Inferior parietal cortex (tissue), 1 donor: ENCODE results near the gene CCDC146.
"Not testable (repeated sequence)": the region's sequence is repeated elsewhere in the genome, so short reads cannot be mapped to it uniquely, and the experiment has no call there.

Experiments used
- DNase-seq: peaks from one replicate; pipeline ENCODE4 v3.0.0-alpha.2; 2016; ENCODE audit errors: extremely low spot score

Gene CCDC146

DNA sequence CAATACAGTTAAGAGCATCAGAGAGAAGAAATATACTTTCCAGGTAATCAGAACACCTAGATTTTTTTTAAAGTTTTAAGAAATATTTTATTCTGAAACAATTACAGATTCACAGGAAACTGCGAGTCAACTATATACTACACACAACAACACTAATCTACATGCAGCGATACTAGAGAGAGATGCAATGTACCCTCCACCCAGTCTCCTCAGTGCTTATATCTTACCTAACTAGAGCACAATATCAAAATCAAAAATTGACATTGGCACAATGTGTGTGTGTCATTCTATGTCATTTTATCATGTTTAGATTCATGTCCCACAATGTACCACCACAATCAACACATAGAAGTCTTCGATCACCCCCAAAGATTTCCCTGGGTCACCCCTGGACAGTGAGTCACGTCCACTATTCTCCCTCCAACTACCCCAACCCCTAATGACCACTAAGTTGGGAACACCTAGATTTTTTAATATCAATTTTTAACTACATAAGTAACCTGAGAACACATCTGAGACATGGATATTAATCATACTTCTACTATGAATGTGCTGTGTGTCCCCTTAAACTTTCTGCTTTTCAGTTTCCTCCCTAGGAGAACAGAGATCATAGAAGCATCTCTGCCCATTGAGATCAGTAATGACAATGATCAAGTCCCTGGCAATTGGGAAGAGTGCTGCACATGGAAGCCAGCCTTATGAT is 207.2 kb downstream of the CCDC146 start:
- no peak for DNase-seq

DNA sequence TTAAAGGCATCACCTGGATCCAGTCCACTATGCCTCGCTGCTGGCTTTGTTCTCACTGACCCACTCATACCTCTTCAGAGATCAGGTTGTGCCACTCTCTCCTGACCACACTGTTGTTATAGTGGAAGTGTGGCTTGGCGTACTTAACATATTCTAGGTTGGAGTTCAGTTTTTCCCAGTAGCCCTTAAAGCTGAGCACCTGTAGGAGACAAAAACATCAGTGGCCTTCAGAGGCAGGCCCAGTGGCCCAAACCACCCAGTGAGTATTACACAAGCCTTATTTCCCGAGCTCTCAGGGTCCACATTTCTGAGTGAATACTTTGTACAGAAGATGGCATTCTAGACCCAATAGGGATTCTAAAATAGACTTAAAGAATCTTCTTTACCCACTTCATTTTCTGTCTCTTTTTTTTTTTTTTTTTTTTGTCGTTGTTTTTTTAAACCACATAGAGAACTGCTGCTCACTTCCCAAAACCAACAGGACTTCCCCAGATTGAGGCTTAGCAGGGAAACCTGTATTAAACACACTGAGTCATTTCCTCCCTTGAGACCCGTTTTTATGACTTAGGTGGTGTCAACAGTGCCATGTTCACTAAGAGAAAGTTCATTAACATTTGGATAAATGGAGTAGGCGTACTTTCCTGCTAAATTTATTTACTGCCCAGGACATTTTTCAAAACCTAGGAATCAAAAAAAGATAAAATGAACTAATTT is 207.9 kb downstream of the CCDC146 start:
- no peak for DNase-seq

DNA sequence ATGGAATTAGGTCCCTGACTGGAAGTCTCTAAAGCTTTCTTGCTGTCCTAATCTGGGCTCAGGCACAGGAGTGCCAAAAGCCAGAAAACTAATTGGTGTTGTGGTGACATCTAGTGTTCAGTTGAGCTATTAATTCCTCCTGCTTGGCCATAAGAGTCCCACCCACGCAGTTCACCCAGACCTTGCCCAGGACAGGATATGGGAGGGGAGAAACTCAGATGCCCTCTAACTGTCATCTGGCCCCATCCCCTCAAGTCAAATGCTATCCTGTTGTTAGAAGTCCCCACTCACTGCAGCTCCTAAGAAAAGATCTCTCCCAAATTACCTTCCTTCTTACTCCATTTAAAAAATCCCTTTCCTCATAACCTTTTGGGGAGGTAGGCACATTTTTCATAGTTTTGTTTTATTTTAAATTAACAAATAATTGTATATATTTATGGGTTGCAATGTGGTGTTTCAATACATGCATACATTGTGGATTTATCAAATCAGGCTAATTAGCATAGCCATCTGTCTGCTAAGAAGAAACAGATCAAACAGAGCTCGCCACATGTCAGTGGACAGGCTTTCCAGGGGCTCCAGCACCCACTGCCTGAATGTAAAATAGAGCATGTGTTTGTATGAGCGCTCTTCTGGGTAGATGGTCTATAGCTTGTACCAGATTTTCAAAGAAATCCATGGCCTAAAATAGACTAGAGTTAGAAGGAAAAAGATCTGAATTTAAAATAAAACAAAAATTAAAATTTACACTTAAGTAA is 209.7 kb downstream of the CCDC146 start:
- peak; percentile 91 for DNase-seq

DNA sequence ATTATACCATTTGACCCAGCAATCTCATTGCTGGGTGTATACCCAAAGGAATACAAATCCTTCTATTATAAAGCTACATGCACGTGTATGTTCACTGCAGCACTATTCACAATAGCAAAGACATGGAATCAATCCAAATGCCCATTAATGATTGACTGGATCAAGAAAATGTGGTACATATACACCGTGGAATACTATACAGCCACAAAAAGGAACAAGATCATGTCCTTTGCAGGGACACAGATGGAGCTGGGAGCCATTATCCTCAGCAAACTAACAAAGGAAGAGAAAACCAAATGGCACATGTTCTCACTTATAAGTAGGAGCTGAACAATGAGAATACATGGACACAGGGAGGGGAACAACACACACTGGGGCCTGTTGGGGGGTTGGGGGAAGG is 211.6 kb downstream of the CCDC146 start:
- not testable (repeated sequence) for DNase-seq

DNA sequence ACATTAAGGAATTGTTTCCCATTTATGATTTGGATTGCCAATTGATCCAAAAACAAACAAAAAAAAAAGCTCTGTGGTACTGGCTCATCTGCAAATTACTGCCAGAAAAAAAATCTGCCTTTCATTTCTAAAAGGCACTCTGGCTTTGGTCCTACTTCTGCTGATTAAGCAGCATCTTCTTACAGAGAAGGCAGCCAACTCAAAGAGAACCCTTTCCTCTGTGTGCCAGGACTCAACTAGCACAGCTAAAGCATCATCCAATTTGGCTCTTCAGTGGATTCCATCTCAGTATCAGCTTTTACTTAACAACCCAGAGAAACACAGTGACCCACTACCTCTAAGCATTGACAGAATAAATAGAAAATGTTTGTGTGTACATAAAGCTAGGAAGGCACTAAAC is 213.2 kb downstream of the CCDC146 start:
- no peak for DNase-seq

DNA sequence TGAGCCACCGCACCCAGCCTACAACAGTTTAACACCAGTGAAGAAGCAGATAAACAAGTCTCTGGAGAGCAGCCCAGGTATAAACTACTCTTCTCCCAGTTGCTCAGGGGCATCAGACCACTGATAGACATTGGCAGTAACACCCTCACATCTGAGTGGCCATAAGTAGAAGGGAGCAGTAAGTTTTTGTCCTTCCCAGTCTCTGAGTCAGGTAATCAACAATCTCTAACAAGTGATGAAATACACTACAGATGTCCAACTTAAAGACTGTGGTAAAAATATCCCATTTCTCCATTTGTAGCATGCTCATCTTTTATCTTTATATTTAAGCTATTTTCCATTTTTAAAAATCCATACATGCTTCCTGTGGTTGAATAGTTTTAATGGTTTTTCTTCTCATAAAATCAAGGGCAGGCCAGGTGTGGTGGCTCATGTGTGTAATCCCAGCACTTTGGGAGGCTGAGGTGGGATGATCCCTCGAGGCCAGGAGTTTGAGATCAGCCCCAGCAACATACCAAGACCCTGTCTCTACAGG is 215.1 kb downstream of the CCDC146 start:
- no peak for DNase-seq

DNA sequence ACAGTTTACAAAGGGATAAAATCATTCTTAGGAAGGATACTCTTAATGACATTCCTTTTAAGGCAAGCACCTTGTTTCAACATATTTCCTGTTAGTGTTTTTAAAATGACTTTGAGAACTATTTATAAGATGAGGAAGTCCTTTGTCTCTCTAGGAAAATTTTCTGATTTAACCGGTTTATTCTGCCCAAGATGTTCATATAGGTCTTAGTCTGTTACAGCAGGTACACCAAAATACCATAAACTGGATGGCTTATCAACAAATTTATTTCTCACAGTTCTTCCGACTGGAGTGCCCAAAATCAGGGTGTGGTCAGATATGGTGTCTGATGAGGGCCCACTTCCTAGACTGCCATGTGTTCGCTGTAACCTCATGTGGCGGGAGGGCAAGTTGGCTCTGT is 215.8 kb downstream of the CCDC146 start:
- no peak for DNase-seq

DNA sequence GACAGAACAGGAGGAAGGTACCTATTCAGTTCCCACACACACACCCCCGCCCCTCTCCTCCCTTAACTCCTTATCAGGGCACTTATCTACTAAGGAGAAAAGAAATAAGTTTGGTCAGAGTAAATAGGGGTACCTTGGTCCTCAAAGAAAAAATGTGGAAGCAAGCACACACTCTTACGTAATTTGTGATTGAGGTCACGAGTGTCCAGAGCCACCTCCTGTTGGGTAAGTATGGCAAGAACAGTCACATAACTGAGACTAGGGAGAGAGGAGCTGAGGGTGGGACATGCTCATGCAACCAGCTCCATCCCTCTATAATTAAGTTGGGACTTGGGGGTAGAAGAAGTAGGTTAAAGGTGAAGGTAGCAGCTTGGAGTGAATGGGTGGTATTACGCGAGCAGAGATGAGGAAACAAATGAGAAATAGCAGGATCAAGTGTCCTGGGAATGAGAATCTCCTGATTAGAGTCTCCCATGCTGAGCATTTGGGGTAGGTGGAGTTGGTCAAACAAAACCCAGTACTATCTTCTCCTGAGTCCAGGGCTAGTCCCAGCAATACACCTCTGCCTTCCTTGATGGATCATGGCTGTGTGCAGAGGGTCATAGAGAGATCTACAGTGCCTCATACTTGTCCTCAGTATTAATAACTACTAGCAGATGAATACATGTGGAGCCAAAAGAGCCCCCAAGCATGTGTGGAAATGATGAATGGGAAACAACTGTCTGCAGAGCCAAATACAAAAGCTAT is 216.6 kb downstream of the CCDC146 start:
- DNase-seq: no peak

DNA sequence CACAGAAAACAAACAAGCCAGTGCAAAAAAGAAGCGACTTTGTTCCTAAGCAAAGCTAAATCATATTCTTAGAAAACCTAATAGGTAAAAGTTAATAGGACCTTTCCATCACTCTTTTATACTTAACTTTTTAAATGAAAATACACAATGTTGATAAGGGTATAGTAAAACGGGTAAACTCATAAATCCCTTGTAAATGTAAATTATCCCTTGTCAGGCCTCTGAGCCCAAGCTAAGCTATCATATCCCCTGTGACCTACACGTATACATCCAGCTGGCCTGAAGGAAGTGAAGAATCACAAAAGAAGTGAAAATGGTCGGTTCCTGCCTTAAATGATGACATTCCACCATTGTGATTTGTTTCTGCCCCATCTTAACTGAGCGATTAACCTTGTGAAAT is 217.3 kb downstream of the CCDC146 start:
- DNase-seq: no peak
